HEK293 (cell line): ENCODE measurements around the gene SERTAD4.

Experiments
- BCL6B ChIP-seq: fragments of 450-650 bp; formaldehyde crosslinking; IDR thresholded peaks from 2 replicates; pipeline ENCODE4 v1.5.1; 2017; ENCODE audit warnings: missing biosample characterization, missing genetic modification characterization
- FEZF1 ChIP-seq: fragments of 450-650 bp; formaldehyde crosslinking; IDR thresholded peaks from 2 replicates; pipeline ENCODE4 v1.5.1; 2016; ENCODE audit warnings: missing biosample characterization, missing genetic modification characterization
- GLIS1 ChIP-seq: fragments of 450-650 bp; formaldehyde crosslinking; IDR thresholded peaks from 2 replicates; pipeline ENCODE4 v1.5.1; 2016; ENCODE audit warnings: missing biosample characterization, missing genetic modification characterization
- HIC1 ChIP-seq: fragments of 450-650 bp; formaldehyde crosslinking; IDR thresholded peaks from 2 replicates; pipeline ENCODE4 v1.5.1; 2016; ENCODE audit warnings: missing biosample characterization, missing genetic modification characterization
- OSR2 ChIP-seq: fragments of 450-650 bp; formaldehyde crosslinking; IDR thresholded peaks from 2 replicates; pipeline ENCODE4 v1.5.1; 2016; ENCODE audit warnings: missing biosample characterization, missing genetic modification characterization
- SP7 ChIP-seq: fragments of 450-650 bp; formaldehyde crosslinking; IDR thresholded peaks from 2 replicates; pipeline ENCODE4 v1.5.1; 2016; ENCODE audit warnings: missing biosample characterization, missing genetic modification characterization
- ZBTB48 ChIP-seq: fragments of 450-650 bp; formaldehyde crosslinking; IDR thresholded peaks from 2 replicates; pipeline ENCODE4 v1.5.1; 2016; ENCODE audit warnings: missing biosample characterization, missing genetic modification characterization
- ZBTB49 ChIP-seq: fragments of 450-650 bp; formaldehyde crosslinking; IDR thresholded peaks from 2 replicates; pipeline ENCODE4 v1.5.1; 2016; ENCODE audit warnings: missing biosample characterization, missing genetic modification characterization, low read depth
- ZEB2 ChIP-seq: fragments of 450-650 bp; formaldehyde crosslinking; IDR thresholded peaks from 2 replicates; pipeline ENCODE4 v1.5.1; 2016; ENCODE audit warnings: missing biosample characterization, missing genetic modification characterization
- ZNF133 ChIP-seq: fragments of 450-650 bp; formaldehyde crosslinking; IDR thresholded peaks from 2 replicates; pipeline ENCODE4 v1.5.1; 2016; ENCODE audit warnings: missing biosample characterization, missing genetic modification characterization
- ZNF157 ChIP-seq: fragments of 450-650 bp; formaldehyde crosslinking; IDR thresholded peaks from 2 replicates; pipeline ENCODE4 v1.5.1; 2016; ENCODE audit warnings: missing biosample characterization, missing genetic modification characterization
- ZNF184 ChIP-seq: fragments of 450-650 bp; IDR thresholded peaks from 2 replicates; pipeline ENCODE4 v1.5.1; 2018; ENCODE audit warnings: missing biosample characterization, mild to moderate bottlenecking, missing genetic modification characterization
- ZNF23 ChIP-seq: fragments of 450-650 bp; formaldehyde crosslinking; IDR thresholded peaks from 2 replicates; pipeline ENCODE4 v1.5.1; 2016; ENCODE audit warnings: missing biosample characterization, missing genetic modification characterization, borderline replicate concordance
- ZNF398 ChIP-seq: fragments of 450-650 bp; formaldehyde crosslinking; IDR thresholded peaks from 2 replicates; pipeline ENCODE4 v1.5.1; 2017; ENCODE audit warnings: missing biosample characterization, missing genetic modification characterization
- ZNF426 ChIP-seq: fragments of 450-650 bp; formaldehyde crosslinking; IDR thresholded peaks from 2 replicates; pipeline ENCODE4 v1.5.1; 2017; ENCODE audit warnings: missing biosample characterization, missing genetic modification characterization, mild to moderate bottlenecking, inconsistent platforms, moderate library complexity
- ZNF449 ChIP-seq: fragments of 450-650 bp; formaldehyde crosslinking; IDR thresholded peaks from 2 replicates; pipeline ENCODE4 v1.5.1; 2017; ENCODE audit warnings: missing biosample characterization, mild to moderate bottlenecking, missing genetic modification characterization, moderate library complexity
- ZNF510 ChIP-seq: fragments of 450-650 bp; formaldehyde crosslinking; IDR thresholded peaks from 2 replicates; pipeline ENCODE4 v1.5.1; 2018; ENCODE audit warnings: mild to moderate bottlenecking, missing genetic modification characterization, missing biosample characterization; ENCODE audit not compliant: insufficient replicate concordance
- ZNF518A ChIP-seq: fragments of 450-650 bp; formaldehyde crosslinking; conservative IDR thresholded peaks from 2 replicates; pipeline ENCODE4 v1.5.1; 2016; ENCODE audit warnings: low read depth, missing biosample characterization, missing genetic modification characterization
- ZNF561 ChIP-seq: fragments of 450-650 bp; IDR thresholded peaks from 2 replicates; pipeline ENCODE4 v1.5.1; 2018; ENCODE audit warnings: missing biosample characterization, missing genetic modification characterization, borderline replicate concordance
- ZNF621 ChIP-seq: fragments of 450-650 bp; formaldehyde crosslinking; IDR thresholded peaks from 2 replicates; pipeline ENCODE4 v1.5.1; 2017; ENCODE audit warnings: missing biosample characterization, missing genetic modification characterization
- ZNF692 ChIP-seq: fragments of 450-650 bp; formaldehyde crosslinking; IDR thresholded peaks from 2 replicates; pipeline ENCODE4 v1.5.1; 2016; ENCODE audit warnings: missing biosample characterization, missing genetic modification characterization
- ZNF76 ChIP-seq: fragments of 450-650 bp; formaldehyde crosslinking; IDR thresholded peaks from 2 replicates; pipeline ENCODE4; 2016; ENCODE audit warnings: low read depth, missing biosample characterization, missing genetic modification characterization, borderline replicate concordance
- ZXDB ChIP-seq: fragments of 450-650 bp; formaldehyde crosslinking; IDR thresholded peaks from 2 replicates; pipeline ENCODE4 v1.5.1; 2016; ENCODE audit warnings: missing biosample characterization, missing genetic modification characterization

Gene SERTAD4

GRCh38 chr1:210236840-210237409 is 4.3 kb downstream of the SERTAD4 start (continued):
- TF ChIP-seq ZBTB49 (tag by site-specific recombination) (no peak), SP7 (tag by site-specific recombination) (no peak; the same call in 1 of the 2 replicates), ZXDB (0 out of 2 replicates have a peak, but pooled peaks have one; percentile 13), ZNF133 (tag by site-specific recombination) (no peak; the same call in 1 of the 2 replicates), ZNF621 (tag by site-specific recombination) (no peak), ZNF692 (tag by site-specific recombination) (peak; percentile 72), ZNF157 (no peak), ZNF184 (tag by site-specific recombination) (no peak), ZNF426 (tag by site-specific recombination) (no peak), ZNF561 (tag by site-specific recombination) (0 out of 2 replicates have a peak, but pooled peaks have one; percentile 2), BCL6B (no peak), HIC1 (tag by site-specific recombination) (no peak), GLIS1 (tag by site-specific recombination) (no peak), OSR2 (tag by site-specific recombination) (peak; percentile 97), FEZF1 (tag by site-specific recombination) (no peak), ZNF23 (tag by site-specific recombination) (no peak), ZNF518A (no peak), ZNF76 (tag by site-specific recombination) (no peak), ZNF449 (0 out of 2 replicates have a peak, but pooled peaks have one; percentile 11), ZBTB48 (tag by site-specific recombination) (0 out of 2 replicates have a peak, but pooled peaks have one; percentile 32), ZNF510 (tag by site-specific recombination) (no peak), ZEB2 (tag by site-specific recombination) (0 out of 2 replicates have a peak, but pooled peaks have one; percentile 6), ZNF398 (tag by site-specific recombination) (no peak)
